Gastroesophageal sphincter (tissue), 3 donors: ENCODE measurements around the gene NCAPD2.
"Not testable (repeated sequence)": the region's sequence is repeated elsewhere in the genome, so short reads cannot be mapped to it uniquely, and the experiment has no call there.

Experiments
- EP300 ChIP-seq: sonication (generic); formaldehyde crosslinking; IDR thresholded peaks from one replicate; pipeline ENCODE4 v1.6.1; 2017; ENCODE audit warnings: antibody characterized with exemption, mild to moderate bottlenecking
- POLR2A ChIP-seq, 2 donors: fragments of 450-650 bp; IDR thresholded peaks; one replicate each; pipeline ENCODE4 v1.6.1; 2017; ENCODE audit warnings: antibody characterized with exemption in 2 of 2, mild to moderate bottlenecking in 2 of 2, moderate library complexity in 1 of 2
- POLR2AphosphoS5 ChIP-seq: sonication (generic); formaldehyde crosslinking; IDR thresholded peaks from one replicate; pipeline ENCODE4 v1.6.1; 2017; ENCODE audit warnings: antibody characterized with exemption
- TF ChIP-seq, protein P1 (sequence below), 4 experiments: fragments of 200-600 bp in 2 of 4; fragments of 450-650 bp in 2 of 4; sonication (generic) in 1 of 4; IDR thresholded peaks; one replicate each; pipeline ENCODE4 v1.5.1; 2017 to 2019; ENCODE audit warnings: antibody characterized with exemption in 4 of 4, mild to moderate bottlenecking in 2 of 4, moderate library complexity in 2 of 4

DNA sequence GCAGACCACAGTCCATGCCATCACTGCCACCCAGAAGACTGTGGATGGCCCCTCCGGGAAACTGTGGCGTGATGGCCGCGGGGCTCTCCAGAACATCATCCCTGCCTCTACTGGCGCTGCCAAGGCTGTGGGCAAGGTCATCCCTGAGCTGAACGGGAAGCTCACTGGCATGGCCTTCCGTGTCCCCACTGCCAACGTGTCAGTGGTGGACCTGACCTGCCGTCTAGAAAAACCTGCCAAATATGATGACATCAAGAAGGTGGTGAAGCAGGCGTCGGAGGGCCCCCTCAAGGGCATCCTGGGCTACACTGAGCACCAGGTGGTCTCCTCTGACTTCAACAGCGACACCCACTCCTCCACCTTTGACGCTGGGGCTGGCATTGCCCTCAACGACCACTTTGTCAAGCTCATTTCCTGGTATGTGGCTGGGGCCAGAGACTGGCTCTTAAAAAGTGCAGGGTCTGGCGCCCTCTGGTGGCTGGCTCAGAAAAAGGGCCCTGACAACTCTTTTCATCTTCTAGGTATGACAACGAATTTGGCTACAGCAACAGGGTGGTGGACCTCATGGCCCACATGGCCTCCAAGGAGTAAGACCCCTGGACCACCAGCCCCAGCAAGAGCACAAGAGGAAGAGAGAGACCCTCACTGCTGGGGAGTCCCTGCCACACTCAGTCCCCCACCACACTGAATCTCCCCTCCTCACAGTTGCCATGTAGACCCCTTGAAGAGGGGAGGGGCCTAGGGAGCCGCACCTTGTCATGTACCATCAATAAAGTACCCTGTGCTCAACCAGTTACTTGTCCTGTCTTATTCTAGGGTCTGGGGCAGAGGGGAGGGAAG lies 43.9 kb downstream of the NCAPD2 start:
- TF ChIP-seq, protein P1, sequence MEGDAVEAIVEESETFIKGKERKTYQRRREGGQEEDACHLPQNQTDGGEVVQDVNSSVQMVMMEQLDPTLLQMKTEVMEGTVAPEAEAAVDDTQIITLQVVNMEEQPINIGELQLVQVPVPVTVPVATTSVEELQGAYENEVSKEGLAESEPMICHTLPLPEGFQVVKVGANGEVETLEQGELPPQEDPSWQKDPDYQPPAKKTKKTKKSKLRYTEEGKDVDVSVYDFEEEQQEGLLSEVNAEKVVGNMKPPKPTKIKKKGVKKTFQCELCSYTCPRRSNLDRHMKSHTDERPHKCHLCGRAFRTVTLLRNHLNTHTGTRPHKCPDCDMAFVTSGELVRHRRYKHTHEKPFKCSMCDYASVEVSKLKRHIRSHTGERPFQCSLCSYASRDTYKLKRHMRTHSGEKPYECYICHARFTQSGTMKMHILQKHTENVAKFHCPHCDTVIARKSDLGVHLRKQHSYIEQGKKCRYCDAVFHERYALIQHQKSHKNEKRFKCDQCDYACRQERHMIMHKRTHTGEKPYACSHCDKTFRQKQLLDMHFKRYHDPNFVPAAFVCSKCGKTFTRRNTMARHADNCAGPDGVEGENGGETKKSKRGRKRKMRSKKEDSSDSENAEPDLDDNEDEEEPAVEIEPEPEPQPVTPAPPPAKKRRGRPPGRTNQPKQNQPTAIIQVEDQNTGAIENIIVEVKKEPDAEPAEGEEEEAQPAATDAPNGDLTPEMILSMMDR (IDR thresholded peaks at IDR 0.05), result peak in 3 of 4 experiments; percentile 84 to 93 (median 92)
- not testable (repeated sequence) for TF ChIP-seq POLR2A (IDR thresholded peaks at IDR 0.05); EP300
- peak; percentile 39 for TF ChIP-seq POLR2AphosphoS5
